NOMO-1 (cell line): Measurements from ENCODE around the gene AEBP1.

Experiments
- DNase-seq, 2 experiments: peaks; one replicate each; lab custom pipeline; 2025; ENCODE audit not compliant: unreplicated experiment in 2 of 2; lab: John Stamatoyannopoulos, UW

AEBP1 gene

DNA sequence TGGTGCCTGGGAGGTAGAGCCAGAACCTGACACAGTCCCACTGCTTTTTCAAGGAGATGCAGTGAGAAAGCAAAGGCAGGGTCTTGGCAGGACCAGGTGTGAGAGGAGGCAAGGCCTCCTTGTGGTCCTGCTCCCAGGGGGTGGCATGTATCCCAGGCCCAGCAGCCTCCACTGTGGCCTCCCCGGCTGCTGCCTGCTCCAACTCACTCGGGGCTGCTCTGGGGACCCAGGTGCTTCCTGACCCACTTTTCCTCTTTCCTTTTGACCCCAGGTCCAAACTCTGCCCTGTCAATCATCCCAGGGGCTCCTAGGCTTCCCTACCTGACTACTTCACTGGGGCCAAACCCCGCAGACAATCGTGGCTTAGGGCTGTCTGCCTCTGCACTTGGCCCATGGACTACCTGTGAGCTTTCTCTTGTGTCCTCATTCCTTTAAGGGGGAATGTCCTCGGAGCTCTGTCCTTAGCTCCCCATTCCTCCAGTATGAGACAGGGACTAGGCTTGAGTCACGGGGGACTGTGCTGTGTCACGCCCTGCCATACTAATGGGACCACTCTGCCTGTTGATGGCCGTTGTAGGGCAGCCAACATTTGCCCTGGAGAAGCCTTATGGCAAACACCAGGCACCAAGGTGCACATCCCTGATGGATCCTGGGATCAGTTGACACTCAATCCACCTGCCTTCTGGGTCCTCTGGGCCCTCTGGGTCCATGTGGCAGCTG lies 1.1 kb upstream of the AEBP1 start:
- DNase-seq: no peak

DNA sequence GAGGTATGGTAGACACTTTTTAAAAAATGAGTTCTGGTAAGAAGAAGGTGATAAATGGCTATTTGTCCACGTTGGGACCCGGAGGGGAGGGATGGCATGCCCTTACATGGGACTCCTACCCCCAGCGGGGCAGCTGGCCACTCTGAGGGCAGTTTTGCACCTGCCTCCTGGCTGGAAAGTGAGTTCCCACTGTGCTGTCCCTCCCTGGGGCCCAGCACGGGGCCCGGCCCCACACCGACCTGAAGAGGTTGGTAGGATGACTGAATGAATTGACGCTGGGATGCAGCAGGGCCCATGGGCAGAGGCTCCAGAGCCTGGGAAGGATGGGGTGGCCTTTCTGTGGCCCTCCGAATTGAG lies 601 bp upstream of the AEBP1 start:
- no peak for DNase-seq

DNA sequence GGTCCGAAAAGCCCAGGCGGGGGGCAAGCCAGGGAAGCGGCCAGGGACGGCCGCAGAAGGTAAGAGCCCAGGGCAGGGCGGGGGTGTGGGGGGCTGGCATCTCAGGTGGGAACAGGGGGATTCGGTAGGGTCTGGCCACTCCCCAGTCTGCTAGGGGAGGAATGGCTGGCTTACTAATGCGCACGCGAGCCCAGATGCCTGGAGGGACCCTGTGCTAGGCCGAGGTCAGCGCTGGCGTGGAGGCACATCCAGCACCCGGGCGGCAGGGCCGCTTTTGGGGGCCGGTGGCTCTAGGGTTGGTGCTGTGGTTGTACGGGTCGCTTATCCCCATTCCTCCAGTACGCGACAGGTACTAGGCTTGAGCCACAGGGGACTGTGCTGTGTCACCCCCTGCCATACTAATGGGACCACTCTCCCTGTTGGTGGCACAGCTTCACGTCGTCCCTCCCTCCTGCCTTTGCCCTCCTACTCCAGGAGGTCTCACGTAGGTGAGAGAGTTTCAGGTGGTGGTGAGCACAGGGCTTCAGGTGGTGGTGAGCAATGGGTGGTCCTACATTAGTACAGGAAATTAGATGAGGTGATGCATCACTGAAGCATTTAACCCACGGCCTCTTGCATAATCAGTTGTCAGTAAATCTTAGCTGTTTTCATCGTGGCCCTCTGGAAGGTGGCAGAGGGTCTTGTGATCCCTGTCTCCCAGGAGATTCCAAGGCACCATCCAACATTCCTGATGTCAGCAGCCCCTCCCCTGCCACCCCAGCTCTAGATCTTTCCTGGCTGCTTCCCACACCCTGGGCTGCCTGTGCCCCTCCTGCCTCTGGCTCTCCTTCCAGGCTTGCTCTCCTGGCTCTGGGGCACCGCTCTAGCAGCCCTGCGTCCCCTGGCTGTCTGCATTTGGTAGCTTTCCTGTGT lies 971 bp downstream of the AEBP1 start:
- no peak for DNase-seq

DNA sequence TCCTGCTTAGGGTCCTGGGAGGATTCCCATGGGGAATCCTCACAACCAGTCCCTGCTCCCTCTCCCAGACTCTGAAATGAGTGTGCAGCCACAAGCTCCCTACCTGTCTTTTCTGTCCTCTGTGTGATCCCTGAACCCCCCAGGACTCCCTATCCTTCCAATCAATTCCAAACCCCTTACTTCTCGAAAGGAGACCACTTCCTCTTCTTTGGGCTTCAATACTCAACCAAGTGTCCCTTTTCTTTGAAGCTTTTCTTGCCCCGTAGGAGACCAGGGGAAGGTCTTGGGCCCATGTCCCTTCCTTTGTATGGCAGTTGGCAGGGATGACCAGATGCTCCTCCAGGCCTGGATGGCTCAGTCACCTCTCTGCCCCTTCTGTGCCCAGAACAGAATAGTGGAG lies 1.7 kb downstream of the AEBP1 start:
- DNase-seq: no peak

DNA sequence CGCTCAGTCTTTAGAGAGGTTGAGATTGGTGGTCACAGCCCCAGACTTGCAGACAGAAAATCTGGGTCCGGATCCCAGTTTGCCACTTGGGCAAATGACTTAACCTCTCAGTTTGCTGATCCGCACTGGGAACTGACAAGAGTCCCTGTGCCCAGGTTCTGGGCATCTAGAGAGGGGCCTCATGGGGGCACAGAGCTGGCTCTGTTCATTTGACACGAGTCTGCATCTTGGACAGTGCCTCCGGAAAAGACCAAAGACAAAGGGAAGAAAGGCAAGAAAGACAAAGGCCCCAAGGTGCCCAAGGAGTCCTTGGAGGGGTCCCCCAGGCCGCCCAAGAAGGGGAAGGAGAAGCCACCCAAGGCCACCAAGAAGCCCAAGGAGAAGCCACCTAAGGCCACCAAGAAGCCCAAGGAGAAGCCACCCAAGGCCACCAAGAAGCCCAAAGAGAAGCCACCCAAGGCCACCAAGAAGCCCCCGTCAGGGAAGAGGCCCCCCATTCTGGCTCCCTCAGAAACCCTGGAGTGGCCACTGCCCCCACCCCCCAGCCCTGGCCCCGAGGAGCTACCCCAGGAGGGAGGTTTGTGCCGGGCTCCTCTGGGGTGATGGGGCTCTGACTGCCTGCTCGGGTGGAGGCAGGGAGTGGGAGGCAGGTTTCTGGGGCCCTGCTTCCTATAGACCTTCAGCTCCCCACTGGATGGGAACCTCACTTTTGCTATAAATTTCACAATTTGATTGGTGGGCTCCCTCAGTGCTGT lies 2.3 kb downstream of the AEBP1 start:
- DNase-seq: no peak

DNA sequence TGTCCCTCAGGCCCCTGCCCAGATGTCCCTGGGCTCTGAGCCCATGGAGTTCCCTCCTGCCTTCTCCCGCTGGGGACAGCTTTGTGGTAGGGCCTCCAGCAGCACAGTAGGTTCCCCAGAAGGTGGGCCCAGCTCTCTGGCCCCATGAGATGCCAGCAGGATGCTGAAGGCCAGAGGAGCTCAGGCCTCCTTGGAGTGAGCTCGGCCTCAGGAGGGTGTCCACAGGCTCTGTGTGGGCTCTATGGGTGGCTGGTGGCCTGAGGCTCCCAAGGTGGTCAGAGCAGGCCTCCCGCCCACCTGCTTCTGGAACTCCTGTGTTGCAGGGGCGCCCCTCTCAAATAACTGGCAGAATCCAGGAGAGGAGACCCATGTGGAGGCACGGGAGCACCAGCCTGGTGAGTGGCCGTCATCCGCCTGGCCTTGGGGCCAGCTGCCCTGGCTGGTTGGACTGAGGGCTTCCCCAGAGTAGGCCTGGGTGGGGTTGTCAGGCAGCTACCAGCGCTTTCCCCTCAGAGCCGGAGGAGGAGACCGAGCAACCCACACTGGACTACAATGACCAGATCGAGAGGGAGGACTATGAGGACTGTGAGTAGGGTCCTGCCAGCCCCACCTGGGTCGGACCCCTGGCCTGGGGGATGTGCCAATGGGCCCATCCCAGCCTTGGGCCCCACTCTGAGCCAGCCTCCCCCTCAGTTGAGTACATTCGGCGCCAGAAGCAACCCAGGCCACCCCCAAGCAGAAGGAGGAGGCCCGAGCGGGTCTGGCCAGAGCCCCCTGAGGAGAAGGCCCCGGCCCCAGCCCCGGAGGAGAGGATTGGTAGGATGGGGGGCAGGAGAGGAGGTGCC lies 3.2 kb downstream of the AEBP1 start:
- no peak for DNase-seq

DNA sequence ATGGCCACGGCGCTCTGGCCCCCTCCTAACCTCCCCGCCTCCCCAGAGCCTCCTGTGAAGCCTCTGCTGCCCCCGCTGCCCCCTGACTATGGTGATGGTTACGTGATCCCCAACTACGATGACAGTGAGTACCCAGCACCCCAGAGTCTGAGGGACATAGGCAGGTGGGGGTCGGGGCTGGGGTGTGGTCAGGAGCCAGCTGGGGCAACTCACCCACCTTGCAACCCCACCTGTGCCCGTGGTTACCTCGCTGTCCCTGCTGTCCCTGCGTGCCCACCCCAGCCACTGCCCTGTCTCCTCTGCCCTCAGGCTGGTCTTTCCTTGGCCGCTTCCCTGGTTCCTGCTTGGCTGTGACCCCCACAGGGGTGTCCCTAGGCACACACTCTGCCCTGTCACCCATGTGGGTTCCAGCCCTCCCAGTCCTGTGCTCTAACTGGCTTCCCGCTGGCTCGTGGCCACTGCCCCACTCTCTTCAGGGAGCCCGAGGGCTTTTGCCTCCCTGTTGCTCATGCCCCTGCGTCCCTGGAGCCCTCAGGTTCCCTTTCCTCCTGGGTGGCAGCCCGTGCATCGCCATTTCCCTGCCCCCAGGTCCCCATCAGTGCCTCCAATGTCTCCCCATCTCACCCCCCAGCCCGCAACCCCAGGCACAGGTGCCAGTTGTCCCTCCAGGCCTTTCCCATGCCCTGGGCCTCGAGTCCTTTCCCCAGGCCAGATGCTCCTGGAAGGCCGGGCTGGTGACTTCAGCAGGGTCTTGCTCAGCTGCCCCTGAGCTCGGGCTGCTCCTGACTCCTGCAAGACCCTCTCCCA lies 4.0 kb downstream of the AEBP1 start:
- DNase-seq: no peak

DNA sequence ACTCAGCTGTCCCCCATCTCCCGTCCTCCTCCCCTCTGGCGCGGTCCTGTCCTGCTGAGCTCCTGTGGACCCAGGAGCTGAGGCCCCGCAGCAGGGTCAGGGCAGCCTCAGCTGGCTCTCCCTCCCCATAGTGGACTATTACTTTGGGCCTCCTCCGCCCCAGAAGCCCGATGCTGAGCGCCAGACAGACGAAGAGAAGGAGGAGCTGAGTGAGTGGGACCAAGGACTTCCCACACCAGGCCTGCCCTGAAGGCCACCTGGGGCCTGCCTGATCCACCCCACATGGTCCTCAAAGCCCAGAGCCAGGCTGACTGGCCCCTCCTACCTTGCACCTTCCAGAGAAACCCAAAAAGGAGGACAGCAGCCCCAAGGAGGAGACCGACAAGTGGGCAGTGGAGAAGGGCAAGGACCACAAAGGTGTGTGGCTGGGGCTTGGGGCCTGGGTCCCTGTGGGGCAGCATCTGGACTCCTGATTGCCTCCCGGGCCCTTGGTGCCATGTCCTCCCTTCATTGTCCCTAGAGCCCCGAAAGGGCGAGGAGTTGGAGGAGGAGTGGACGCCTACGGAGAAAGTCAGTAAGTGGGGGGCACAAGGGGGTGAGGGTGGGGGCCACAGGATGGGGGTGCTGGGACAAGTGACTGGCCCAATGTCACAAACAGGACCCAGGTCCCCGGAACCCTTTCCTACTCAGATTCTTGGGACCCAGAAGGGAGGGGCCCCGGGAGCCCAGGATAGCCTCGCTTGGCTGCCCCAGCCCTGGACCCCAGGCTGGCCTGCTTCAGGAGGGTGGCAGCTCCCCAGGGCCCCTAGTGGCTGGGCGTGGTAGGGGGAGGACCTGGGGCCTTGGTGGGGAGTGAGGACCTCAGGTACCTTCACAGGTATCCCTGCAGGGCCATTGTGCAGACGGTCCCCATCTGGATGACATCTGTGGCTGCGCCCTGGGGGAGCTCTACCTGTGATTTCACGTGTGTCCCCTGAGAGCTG lies 4.9 kb downstream of the AEBP1 start:
- no peak for DNase-seq

DNA sequence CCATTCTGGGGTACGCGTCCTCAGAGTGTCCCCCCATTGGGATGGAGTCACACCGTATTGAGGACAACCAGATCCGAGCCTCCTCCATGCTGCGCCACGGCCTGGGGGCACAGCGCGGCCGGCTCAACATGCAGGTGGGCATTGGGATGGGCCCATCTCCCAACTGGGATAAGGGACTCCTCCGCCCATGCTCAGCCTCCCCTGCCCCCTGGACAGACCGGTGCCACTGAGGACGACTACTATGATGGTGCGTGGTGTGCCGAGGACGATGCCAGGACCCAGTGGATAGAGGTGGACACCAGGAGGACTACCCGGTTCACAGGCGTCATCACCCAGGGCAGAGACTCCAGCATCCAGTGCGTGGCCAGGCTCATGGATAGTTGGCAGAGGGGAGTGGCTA lies 5.8 kb downstream of the AEBP1 start:
- no peak for DNase-seq

DNA sequence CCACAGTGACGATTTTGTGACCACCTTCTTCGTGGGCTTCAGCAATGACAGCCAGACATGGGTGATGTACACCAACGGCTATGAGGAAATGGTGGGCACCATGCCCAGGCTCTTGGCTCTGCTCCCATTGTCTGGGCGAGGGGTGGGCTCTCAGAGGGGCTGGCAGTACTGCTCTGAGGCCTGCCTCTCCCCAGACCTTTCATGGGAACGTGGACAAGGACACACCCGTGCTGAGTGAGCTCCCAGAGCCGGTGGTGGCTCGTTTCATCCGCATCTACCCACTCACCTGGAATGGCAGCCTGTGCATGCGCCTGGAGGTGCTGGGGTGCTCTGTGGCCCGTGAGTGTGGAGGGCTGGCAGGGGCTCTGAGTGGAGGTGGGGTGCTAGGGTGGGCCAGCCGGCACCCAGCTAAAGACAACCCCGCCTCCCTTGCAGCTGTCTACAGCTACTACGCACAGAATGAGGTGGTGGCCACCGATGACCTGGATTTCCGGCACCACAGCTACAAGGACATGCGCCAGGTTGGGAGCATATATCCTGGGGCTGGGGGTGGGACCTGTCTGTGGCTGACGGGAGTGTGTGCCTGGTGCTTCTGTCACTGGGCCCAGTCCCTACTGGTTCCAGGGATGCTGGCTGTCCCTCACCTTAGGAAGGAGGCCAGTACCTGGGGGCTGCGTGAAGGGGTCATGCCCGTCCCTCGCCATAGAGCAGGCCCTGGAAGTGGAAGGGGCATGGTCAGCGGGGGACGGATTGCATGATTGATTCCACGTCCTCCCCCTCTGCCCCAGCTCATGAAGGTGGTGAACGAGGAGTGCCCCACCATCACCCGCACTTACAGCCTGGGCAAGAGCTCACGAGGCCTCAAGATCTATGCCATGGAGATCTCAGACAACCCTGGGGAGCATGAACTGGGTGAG lies 6.8 kb downstream of the AEBP1 start:
- no peak for DNase-seq

DNA sequence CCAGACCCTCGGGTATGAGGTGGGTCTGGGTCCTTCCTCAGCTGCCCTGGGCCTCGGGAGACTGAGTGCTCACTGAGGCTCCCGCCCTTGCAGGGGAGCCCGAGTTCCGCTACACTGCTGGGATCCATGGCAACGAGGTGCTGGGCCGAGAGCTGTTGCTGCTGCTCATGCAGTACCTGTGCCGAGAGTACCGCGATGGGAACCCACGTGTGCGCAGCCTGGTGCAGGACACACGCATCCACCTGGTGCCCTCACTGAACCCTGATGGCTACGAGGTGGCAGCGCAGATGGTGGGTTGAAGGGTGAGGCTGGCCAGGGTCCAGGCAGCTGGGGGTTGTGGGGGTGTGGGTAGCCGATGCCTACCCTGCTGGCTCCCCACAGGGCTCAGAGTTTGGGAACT lies 7.6 kb downstream of the AEBP1 start:
- DNase-seq: no peak

DNA sequence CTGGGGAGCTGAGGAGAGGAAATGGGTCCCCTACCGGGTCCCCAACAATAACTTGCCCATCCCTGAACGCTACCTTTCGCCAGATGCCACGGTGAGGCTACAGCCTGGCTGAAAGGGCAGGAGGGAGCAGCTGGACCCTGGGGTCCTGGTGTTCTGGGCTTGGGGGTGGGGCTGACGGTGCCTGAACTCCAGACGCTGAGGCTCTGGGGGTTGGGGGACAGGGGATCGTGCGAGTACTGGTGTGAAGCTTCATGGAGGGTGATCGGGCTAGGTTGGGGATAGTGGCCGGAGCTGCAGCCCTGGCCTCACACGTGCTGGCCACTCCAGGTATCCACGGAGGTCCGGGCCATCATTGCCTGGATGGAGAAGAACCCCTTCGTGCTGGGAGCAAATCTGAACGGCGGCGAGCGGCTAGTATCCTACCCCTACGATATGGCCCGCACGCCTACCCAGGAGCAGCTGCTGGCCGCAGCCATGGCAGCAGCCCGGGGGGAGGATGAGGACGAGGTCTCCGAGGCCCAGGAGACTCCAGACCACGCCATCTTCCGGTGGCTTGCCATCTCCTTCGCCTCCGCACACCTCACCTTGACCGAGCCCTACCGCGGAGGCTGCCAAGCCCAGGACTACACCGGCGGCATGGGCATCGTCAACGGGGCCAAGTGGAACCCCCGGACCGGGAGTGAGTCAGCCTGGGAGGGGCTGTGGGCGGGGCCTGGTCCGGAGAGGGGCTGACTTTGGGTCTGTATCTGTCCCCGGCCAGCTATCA lies 8.3 kb downstream of the AEBP1 start:
- DNase-seq: no peak

DNA sequence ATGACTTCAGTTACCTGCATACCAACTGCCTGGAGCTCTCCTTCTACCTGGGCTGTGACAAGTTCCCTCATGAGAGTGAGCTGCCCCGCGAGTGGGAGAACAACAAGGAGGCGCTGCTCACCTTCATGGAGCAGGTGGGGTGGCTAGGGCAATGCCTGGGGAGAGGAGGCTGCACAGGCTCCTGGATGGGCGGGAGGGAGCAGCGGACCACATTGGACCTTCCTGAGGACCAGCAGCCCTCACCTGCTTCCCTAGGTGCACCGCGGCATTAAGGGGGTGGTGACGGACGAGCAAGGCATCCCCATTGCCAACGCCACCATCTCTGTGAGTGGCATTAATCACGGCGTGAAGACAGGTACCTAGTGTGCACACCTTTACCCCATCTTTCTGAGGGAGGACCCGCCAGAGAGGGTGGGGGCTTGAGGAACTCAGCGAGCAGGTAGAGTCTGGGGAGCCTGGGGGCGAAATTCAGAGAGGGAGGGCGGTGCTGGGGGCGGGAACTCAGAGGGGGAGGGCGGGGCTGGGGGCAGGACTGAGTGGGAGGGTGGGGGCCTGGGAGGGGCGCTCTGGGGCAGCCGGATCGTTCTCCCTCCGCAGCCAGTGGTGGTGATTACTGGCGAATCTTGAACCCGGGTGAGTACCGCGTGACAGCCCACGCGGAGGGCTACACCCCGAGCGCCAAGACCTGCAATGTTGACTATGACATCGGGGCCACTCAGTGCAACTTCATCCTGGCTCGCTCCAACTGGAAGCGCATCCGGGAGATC lies 9.0 kb downstream of the AEBP1 start:
- no peak for DNase-seq

DNA sequence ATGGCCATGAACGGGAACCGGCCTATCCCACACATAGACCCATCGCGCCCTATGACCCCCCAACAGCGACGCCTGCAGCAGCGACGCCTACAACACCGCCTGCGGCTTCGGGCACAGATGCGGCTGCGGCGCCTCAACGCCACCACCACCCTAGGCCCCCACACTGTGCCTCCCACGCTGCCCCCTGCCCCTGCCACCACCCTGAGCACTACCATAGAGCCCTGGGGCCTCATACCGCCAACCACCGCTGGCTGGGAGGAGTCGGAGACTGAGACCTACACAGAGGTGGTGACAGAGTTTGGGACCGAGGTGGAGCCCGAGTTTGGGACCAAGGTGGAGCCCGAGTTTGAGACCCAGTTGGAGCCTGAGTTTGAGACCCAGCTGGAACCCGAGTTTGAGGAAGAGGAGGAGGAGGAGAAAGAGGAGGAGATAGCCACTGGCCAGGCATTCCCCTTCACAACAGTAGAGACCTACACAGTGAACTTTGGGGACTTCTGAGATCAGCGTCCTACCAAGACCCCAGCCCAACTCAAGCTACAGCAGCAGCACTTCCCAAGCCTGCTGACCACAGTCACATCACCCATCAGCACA lies 9.7 kb downstream of the AEBP1 start:
- DNase-seq: no peak

DNA sequence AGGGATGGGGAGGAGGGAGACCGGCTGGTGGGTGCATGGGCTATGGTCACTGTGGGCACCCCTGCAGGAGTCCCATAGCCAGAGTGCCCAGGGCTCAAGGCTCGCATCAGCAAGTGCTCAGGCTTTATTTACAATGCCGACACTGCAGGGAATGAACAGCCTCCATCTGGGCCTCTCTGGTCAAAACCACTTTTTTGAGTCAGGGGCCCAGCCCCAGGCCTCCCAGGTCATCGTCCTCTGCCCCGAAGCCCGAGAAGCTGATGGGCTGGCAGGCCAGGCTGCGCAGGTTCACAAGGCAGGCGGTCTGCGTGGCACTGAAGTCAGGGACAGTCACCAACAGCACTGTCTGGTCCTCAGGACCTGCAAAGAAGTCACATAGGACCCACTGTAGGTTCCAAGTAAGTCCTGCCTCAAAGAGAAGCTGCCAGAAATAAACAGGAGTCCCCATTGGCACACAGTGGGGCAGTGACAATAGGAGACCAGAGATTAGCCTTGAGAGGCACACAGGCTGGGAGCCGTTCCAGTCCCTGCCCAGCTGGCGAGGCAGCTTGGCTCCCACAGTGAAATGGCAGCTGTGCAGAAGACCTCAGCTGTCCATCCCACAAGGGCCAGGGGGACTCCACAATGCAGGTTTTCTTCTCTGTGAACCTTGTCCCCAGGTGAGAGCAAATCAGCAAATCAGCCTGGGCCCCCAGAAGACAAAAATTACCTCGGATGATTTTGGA lies 10.6 kb downstream of the AEBP1 start:
- DNase-seq: no peak
